Measurements from ENCODE around the gene IFI27L2.

The IFI27L2 gene

DNA sequence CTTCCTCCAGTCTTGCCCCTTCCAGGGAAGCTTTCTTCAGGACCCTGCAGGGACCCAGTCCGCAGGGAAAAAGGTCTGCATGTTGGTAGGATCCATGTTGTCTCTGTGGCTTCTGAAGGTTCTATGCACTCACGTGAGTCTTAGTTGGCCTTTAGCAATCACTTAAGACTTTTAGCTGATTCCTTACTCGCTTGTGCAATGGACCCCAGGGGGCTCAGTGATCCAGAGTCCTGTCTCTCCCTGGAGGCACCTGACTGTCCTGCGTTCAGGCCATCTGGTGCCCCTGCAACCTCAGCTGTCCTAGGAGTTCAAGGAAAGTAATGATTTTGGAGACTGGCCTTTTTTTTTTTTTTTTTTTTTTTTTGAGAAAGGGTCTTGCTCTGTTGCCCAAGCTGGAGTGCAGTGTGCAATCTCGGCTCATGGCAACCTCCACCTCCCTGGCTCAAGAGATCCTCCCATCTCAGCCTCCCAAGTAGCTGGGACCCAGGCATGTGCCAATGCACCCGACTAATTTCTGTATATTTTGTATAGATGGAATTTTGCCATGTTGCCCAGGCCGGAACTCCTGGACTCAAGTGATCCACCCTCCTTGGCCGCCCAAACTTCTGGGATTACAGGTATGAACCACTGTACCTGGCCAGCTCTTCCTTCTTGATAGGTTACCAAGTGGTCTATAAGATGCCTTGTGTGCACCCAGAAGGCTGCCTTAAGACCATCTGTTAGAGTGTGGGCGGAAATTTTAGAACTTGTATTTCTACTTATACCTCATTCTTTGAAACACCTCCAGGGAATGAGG lies 4.6 kb downstream of the IFI27L2 start:
- DNase-seq: no peak

DNA sequence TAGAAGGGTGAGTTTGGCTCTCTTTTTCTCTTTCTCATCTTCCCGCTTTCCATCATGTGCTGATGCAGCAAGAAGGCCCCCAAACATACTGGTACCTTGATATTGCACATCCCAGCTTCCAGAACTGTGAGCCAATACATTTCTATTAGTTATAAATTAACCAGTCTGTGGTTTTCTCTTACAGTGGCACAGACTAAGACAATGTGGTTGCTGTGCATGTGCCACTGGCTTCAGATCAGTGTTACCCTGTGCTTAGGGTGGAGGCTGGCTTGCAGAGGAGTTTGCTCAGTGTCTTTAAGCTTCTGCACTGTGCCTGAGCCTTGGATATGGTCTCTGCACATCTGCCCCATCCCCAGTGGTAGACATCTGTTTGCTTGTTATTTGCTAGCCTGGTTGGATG lies 5.5 kb downstream of the IFI27L2 start:
- DNase-seq: no peak

DNA sequence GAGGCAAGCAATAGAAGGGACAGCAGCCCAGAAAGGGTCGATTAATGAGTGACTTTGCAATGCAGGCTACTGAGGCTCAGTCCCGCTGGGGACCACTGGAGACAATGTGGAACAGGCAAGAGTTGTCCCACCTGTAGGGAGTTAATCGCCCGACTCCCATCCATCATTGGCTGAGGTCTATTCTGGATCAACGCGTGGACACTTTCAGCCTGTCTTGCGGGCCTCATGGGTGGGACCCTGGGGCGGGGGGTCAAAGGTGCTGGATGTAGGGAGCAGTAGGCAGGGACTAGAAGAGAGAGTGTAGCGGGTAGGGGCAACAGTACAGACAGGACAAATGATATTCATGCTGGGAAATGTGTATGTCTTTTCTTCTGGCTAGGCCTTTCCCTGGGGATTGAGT lies 6.1 kb downstream of the IFI27L2 start:
- no peak for DNase-seq

DNA sequence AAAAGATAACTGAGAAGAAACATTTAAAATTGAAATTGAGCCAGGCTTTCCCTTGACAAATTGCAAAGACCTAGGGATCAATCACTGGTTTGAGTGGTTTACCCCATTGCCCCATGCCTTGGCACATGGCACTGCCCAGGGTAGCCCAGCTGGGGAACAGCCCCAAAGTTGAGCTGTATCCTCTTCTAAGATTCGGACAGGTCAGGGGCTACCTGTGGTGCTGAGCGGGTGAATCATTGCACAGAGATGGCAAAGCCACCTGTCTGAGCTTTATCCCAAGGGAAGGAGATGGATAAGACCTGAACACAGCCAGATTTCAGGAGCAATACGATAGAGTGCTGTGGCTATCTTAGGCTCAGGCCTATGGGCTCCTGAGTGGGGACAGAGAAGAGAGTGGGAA lies 7.0 kb downstream of the IFI27L2 start:
- DNase-seq: no peak

DNA sequence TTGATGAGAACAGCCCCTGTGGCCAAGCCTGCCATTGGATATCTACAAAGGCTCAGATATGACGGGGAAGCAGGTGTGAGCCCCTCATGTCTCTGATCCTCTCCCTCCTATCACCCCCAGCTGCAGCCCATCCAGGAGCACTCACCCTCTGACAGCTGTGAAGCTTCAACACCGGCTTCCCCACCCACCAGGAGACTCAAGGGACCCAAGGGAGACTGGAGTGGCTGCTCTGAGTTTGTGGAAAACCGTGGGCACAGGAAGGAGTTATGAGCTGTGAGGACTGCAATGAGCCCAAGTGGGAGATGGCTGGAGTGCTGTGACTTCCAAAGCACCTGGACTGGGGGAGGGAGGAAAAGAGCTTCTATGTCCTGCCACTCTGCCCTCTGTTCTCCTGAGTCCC lies 7.9 kb downstream of the IFI27L2 start:
- no peak for DNase-seq

DNA sequence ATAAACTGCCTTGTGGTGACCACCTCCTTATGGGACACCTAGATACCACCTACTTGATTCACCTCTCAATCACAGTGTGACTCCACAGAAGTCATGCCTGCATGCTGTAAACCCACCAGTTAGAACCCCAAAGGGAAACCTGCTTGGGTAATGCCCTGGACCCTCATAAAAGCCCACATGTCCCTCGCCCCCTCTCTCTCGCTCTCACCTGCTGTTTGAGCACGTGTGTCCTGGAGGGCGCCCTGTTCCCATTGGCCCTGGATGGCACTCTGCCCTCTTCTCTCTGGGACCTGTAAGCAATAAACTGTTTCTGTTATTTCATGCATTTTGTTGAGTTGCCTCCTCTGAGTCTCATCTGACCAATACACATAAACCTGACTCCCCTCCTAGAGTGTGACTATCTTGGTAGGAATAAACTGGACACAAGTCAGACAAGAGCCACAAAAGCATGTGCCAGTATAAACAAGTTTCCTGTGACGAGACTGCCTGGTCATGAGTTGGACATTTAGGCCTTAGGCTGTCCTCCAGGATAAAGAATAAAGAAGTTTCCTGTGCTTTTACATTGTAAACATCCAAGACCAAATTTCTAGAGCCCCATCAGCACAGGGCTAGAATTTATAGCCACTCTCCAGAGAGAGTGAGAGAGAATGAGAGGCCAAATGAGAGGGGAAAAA lies 8.6 kb downstream of the IFI27L2 start:
- no peak for DNase-seq

DNA sequence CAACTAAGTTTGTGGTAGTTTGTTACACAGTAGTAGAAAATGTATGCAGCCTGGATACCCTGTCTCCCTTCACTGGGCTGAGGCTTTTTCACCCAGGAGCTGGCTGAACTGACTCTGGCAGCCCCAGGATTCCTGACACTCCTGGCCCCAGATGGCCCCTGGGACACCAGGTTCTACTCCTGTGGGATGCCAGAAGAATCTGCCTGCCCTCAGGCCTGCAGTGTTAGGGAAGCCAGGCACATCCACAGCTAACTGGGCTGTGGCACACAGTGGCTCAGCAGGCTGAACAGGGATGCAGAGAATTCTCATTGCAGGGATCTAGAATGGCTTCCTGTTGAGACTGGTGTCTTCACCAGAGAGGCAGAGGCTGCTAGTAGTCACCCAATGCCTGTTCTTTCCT lies 10.3 kb downstream of the IFI27L2 start:
- no peak for DNase-seq

DNA sequence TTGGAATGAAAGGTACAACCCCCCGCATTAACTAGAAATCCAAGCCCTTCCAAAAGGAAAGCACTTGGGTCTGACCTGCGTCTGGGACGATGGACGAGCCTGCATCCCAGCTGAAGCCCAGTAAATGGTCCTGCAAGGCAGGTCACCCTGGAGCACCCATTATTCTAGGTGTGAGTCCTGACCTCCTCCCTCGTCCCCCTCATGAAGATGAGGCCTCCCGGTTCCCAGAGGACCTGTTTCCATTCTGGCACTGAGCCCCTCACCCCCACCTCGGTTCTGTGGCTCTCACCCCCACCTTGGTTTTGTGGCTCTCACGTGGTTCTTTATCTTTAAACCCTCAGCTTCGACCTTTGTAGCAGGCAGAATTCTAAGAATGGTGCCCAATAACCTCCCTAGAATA lies 11.5 kb downstream of the IFI27L2 start:
- no peak for DNase-seq

DNA sequence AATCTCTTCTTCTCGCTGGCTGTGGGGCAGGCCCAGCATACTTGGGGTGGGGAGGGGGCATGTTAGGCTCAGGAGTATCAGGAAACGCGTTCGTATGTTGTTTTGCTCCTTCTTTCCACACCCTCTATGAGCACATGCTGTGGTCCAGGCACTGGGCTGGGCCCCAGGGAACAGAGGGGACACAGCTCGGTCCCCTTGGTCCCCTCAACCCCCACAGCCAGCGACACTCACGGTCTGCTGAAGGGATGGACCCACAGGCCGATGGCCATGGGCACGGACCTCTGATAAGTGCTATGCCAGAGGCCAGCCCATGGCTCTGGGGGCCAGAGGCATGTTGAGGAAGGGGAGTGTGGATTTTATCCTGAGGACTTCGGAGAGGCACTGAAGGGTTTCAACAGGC lies 12.7 kb downstream of the IFI27L2 start:
- DNase-seq: no peak

DNA sequence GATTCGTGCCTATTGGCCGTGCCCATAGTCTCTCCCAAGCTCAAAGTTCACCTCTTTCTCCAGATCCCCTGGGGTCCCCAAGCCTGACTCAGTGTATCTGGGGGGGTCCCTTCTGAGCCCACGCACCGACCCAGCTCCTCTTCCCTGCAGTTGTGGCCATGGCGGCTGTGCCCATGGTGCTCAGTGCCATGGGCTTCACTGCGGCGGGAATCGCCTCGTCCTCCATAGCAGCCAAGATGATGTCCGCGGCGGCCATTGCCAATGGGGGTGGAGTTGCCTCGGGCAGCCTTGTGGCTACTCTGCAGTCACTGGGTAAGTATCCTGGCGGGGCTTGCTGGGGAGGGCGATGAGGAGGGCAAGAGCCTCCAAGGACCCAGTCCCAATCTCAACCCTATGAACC lies 13.8 kb downstream of the IFI27L2 start:
- DNase-seq: no peak

DNA sequence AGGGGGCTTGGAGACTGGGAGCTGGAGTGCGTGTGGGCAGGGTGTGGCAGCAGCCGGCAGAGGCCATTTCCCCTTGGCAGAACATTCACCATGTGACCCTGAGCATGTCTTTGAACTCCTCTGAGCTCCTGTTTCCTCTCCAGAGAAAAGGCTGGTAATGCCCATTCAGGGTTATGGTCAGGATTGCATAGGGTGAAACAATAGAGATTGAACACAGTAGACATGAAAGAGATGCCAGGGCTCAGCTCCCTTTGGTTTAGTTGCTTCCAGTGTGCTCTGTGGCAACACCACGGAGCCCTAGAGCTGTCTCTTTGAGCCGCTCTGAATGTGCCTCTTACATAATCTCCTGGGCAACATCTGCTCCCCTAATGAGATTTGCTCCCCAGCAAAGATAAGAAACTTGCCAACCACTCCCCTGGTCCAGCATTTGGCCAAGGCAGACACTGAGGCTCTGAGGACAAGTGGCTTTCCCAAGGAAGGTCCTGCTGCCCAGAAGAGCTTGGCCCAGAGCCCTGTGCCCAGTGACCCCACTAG lies 14.3 kb downstream of the IFI27L2 start:
- no peak for DNase-seq

DNA sequence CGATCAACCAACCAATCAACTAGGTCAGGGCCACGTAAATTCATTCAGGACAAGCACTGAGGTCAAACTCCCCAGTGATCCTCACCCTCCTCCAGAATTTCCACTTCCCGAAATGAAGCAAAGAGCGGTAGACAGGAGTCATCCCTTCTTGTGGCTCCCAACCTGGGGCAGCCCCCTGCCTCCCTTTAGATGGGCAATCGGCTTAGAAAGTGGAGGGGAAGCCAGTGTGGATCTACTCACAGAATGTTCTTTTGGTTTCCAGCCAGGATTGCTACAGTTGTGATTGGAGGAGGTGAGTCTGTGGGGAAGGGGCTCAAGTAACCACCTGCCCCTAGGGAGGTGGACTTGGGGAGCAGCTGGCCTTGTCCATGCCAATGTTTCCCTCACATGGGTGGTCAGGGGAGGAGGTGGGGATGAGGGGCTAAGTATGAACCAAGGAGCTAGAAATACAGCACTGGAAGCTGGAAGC lies 14.8 kb downstream of the IFI27L2 start:
- no peak for DNase-seq

DNA sequence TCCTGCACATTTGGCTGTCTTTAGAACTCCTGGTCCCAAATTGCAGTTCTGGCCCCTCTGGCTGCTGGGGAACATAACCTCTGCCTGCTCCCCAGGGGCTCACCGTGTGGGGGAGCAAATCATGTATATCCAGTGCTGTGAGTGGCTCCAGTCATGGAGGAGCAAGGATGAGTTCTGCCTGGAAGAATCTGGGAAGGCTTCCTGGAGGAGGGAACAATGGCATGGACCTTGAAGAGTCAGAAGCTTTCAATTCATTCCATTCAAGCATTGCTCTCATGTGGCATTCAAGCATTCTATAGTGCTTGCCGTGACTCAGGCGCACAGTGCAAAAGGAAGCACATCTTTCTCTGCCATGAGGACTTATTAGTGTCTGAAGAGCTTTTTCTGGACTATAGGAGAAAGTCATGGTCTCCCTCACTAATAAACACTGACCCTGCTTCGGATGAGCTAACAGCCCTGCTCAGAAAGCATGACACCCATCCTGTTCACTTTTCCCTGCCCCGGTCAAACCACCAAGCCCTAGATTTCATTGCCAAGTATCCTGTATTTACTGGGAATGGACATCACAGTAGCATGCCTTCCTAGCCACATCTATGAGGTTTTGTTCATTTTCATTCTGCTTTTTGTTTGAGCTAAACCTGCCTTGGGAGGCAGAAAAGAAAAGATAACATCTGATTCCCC lies 15.4 kb downstream of the IFI27L2 start:
- no peak for DNase-seq

DNA sequence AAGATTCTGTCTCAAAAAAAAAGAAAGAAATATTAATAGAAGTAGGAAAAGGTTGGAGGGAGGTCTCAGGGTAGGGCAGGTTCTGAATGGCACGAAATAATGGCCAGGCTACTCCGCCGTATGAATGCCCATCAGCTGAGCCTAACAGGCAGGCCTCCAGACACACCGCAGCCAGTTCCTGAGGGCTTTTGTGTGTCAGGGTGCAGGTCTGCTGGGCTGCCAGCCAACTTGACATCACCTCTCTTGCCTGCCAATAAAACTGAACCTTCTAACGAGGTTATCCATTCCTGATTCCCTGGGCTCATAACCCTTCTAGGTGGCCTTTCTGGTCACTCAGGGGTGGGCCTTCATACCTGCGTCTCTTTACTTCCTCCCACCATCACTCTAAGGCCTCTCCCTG lies 15.9 kb downstream of the IFI27L2 start:
- DNase-seq: no peak

DNA sequence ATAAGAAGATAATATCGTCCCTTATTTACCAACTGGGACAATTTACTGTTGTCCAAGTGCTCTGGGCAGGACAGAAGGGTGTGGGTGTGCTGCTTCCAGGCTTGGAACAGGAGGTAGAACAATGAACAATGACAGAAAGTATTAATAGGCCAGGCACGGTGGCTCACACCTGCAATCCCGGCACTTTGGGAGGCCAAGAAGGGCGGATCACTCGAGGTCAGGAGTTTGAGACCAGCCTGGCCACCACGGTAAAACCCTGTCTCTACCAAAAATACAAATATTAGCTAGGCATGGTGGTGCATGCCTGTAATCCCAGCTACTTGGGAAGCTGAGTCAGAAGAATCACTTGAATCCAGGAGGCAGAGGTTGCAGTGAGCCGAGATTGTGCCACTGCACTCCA lies 16.3 kb downstream of the IFI27L2 start:
- no peak for DNase-seq

DNA sequence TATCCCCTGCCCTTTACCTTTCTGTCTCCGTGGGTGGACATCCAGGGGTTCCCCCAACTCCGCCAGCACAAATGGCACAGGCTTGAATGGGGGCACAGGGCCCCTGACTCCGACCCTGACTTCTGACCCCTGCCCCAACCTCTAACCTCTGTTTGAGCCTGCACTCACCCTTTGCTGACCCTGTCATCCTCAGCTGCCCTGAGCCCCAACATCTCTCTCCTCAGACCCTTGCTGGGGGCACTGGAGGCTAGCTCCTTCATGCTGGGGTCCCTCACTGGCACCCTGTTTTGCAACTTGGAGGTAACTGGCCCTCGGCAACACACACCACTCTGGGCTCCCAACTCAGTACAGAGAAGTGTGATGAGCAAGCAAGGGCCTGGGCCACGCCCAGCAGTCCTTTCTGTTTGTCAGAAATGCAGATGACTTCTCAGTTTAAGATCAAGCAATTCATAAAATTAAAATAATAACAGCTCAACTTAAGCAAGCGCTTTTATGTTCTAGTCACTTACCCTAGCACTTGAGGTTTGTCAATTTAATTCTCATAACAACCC lies 16.8 kb downstream of the IFI27L2 start:
- DNase-seq: no peak

DNA sequence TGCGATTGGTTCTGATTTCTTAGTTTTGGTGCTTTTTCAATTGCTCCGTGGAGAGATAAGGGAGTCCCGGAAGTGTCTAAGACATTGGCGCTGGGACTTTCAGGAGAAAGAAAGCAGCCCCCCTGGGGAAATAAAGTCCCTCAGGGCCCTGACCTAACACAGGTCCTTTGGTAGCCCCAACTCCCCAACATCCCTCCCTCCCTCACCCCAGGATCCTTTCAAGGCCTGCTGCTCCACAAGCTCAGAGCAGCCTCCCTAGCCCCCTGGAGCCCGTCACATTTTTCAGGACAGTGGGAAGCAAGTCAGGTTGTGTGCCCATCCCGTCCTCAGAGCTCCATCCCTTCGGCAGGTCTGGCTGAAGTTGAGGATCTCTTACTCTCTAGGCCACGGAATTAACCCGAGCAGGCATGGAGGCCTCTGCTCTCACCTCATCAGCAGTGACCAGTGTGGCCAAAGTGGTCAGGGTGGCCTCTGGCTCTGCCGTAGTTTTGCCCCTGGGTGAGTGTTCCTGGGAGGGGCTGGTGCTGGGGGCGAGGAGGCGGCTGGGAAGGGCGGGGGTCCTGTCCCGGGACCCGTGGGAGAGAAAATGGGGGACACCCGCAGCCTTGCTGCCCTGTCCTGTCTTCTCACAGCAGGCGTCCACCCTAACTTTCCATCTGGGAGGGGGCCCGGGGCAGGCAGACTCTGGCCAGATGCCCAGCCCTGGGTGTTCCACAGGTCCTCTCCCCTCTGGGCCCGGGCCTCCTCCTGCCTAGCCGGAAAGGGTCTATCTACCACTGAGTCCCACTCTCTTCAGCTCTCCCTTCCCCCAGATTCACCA lies 17.9 kb downstream of the IFI27L2 start:
- no peak for DNase-seq

DNA sequence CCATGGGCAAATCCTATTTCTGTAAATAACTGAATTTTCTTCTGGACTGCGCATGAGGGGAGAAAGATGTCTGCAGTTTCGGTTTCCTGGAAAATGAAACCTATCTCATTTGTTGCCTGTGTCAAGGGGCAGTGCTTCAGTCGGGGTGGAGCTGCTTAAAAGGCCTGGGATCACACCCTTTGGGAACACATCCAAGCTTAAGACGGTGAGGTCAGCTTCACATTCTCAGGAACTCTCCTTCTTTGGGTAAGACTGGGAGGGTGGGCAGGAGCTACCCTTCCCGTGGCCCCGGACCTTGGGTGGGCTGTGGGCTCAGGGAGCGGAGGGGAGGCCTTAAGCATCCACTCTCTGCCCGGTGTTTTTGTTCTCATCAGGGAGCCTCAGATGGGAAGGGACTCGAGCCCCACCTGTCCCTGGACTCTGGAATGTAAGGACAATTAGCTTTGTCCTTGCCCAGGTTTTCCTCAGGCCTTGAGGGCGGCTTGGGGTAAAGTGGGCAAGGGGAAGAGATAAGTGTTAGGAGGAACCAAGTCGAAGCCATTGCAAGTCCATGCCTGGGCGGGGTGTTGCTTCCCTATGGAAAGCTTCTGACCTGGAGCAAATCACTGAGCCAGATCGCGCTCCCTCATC lies 18.7 kb downstream of the IFI27L2 start, which contains the start of gene IFI27:
IFI27 (plus strand) TSS at position 185 of the 630 bp plus-strand sequence.
- DNase-seq: no peak

DNA sequence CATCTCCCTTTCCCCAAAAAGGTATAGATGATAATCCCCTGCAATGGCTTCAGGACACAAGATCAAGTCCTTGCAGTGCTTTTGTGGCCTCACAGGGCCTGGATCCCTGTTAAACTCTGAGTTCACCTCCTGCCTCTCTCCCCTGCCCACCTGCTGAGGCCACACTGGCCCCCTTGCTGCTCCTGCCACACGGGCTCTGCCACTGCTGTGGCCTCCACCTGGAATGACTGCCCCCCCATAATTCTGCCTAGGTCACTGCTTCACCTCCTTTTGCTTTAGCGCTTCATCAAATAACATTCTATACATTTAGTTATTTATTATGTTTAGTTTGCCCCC lies 19.5 kb downstream of the IFI27L2 start:
- DNase-seq: no peak

DNA sequence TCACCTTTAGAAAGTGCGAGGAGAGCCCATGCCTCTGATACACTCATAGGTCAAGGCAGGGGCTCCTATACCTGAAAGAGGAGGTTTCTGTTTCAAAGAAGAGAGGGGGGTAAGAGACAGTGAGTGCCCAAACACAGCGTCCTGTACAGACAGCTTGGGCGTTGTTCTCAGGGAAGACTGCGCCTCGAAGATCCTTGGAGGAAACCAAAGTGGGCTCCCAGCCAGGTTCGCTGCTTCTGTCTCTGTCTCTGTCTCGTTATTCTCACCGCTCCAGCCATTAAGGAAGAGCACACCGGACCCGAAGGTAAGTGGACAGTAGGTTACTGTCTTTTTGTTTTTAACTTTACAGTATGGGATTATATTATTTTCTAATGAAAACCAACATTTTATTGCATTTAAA lies 24.7 kb downstream of the IFI27L2 start:
- DNase-seq: no peak

DNA sequence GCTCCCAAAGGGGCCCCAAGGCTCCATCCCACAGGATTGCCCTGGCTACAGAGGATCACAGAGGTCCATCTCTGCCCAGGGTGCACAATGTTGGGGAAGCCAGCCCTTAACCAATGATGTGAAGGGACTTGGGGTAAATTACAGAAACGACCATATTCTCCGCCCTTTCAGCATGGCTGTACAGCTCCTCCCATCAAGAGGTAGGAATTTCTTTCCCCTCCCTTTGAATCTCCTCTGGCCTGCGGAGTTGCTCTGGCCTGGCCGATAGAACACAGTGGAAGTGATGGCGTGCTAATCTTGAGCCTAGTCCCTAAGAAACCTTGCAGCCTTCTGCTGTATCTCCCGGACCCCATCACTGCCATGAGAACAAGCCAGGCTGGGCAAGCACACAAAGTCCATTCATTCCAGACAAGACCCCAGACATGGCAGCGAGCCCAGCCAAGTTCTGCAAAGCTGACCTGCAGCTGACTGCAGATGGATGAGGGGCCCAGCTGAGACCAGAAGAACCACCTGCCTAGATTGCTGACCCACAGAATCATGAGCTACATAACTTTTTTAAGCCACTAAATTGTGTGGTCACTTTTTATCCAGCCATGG lies 25.8 kb downstream of the IFI27L2 start:
- DNase-seq: no peak
